IPS-18c (cell line): ENCODE results near the gene SPATC1L.

Source experiments
- H3K4me3 ChIP-seq: 2 replicates; pipeline ENCODE4 v1.7.0; 2013; ENCODE audit warnings: low read depth, mild to moderate bottlenecking, low read length, moderate library complexity; ENCODE audit not compliant: insufficient read depth
- H3K9me3 ChIP-seq: one replicate; pipeline ENCODE4 v1.6.1; 2013; ENCODE audit warnings: mild to moderate bottlenecking, low read length, moderate library complexity; ENCODE audit not compliant: control insufficient read depth, insufficient read depth

Gene SPATC1L

GRCh38 chr21:46112725-46113215, 71.5 kb downstream of the SPATC1L start:
- H3K9me3 ChIP-seq = no peaks in the 10 kb centered on the region
- H3K4me3 ChIP-seq = no peak overlapping the region

- Histone ChIP-seq H3K9me3 (no peaks in the 10 kb centered on the region), H3K4me3 (no peak overlapping the region)
Observed at GRCh38 chr21:46111857-46112724, 72.2 kb downstream of the SPATC1L start.

- H3K9me3 ChIP-seq = no peaks in the 10 kb centered on the region
- H3K4me3 ChIP-seq = no peak overlapping the region
Observed at GRCh38 chr21:46111193-46111571, 73.1 kb downstream of the SPATC1L start.
